Right lobe of liver (tissue), 4 donors: ENCODE data around the gene FMO1.

Experiments
- POLR2A ChIP-seq: fragments of 450-650 bp; IDR thresholded peaks from one replicate; pipeline ENCODE4 v1.6.1; 2017; ENCODE audit warnings: antibody characterized with exemption, mild to moderate bottlenecking
- TF ChIP-seq, protein P1 (sequence below), 4 donors: fragments of 200-600 bp in 3 of 4; fragments of 450-650 bp in 1 of 4; IDR thresholded peaks; one replicate each; pipeline versions ENCODE4 v1.5.1 to v1.8.0; 2016 to 2022; ENCODE audit warnings: antibody characterized with exemption in 4 of 4, mild to moderate bottlenecking in 2 of 4
- donor health status: DM: no; HTN: no; CAD: no.
- donor health status: DM: no; HTN: no; CAD: no.
- donor health status: DM: no; HTN: yes; CAD: no.

DNA sequence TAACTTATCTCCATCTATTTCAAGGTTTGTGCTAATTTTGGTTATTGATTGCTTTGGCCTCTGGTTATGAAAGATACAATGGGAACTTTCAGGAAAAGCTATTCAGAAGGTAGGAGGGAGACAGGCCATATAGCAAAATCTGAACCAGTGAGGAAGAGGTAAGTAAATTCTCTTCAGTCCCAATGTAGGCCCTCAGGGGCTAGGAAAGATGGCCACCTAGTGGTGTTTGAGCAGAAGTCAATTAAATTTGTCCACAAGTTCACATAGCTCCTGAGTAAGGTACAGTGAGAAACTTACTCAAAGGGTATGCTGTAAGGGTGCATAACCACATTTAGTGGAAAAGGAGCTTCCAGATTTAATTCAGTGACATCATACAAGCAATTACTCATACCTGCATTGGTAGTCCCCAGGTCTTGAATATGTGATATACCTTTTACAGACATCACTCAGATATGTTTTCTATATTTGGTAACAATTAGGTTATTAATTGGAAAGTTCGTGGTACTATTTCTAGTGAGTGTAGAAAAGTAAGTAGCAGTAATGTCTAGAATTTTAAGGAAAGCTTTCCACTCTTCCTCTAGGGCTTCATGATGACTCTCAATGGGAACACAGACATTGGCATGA, 21.4 kb upstream of the FMO1 start:
- TF ChIP-seq, protein P1, sequence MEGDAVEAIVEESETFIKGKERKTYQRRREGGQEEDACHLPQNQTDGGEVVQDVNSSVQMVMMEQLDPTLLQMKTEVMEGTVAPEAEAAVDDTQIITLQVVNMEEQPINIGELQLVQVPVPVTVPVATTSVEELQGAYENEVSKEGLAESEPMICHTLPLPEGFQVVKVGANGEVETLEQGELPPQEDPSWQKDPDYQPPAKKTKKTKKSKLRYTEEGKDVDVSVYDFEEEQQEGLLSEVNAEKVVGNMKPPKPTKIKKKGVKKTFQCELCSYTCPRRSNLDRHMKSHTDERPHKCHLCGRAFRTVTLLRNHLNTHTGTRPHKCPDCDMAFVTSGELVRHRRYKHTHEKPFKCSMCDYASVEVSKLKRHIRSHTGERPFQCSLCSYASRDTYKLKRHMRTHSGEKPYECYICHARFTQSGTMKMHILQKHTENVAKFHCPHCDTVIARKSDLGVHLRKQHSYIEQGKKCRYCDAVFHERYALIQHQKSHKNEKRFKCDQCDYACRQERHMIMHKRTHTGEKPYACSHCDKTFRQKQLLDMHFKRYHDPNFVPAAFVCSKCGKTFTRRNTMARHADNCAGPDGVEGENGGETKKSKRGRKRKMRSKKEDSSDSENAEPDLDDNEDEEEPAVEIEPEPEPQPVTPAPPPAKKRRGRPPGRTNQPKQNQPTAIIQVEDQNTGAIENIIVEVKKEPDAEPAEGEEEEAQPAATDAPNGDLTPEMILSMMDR (IDR thresholded peaks at IDR 0.05) = peak; percentile 79 to 98 (median 82)
- TF ChIP-seq POLR2A = no peak
